ENCODE results near the gene ARID3B.

DNA sequence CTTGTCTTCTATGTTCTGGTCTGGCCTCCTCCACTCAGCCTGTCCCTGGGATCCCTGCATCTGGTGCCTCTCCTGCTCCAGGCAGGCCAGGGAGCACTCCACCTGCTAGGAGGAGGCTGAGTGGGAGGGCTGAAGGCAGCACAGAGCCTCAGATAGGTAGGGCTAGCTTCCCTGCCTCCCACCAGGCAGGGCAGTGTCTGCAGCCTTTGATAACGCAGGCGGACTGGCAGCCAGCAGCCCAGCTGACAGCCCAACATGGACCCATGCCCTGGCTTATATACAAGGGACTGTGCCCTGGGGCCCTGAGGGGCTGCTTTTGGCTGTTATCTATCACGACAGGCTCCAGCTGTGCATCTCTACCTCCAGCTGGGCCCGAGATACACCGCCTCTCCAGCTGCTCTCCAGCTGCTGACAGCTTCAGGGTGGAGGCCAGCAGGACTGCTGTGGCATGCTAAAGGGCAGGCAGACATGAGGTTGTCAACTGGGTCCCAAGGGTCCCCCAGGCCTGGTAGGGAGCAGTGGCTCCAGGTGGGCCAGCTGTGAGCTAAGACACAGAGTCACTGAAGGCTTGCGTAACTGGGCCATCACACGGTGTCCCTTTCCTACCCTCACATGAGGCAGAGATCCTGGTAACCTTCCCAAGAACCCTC, 69.4 kb downstream of the ARID3B start:
- TF ChIP-seq, protein P1, sequence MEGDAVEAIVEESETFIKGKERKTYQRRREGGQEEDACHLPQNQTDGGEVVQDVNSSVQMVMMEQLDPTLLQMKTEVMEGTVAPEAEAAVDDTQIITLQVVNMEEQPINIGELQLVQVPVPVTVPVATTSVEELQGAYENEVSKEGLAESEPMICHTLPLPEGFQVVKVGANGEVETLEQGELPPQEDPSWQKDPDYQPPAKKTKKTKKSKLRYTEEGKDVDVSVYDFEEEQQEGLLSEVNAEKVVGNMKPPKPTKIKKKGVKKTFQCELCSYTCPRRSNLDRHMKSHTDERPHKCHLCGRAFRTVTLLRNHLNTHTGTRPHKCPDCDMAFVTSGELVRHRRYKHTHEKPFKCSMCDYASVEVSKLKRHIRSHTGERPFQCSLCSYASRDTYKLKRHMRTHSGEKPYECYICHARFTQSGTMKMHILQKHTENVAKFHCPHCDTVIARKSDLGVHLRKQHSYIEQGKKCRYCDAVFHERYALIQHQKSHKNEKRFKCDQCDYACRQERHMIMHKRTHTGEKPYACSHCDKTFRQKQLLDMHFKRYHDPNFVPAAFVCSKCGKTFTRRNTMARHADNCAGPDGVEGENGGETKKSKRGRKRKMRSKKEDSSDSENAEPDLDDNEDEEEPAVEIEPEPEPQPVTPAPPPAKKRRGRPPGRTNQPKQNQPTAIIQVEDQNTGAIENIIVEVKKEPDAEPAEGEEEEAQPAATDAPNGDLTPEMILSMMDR (IDR thresholded peaks at IDR 0.05), result no peak
- TF ChIP-seq EZH2 (IDR thresholded peaks at IDR 0.05), result no peak
- TF ChIP-seq EZH2phosphoT487 (IDR thresholded peaks at IDR 0.05), result no peak
